Lower leg skin (tissue), 4 donors: Measurements from ENCODE around the gene ATPAF2. TPM values are rescaled to one million over a fixed set of nuclear protein-coding genes. Genes with fewer than 3 reads are reported as not detected.

Source experiments
- DNase-seq, 2 donors: peaks; one replicate each; pipeline ENCODE4 v3.0.0-alpha.2; 2019; ENCODE audit warnings: low spot score in 2 of 2
- H3K4me3 ChIP-seq: fragments of 200-600 bp; sonication (generic); 2 replicates; pipeline ENCODE4 v1.5.1; 2017; ENCODE audit warnings: mild to moderate bottlenecking, low read depth; ENCODE audit not compliant: poor library complexity, severe bottlenecking
- CTCF ChIP-seq, 3 donors: fragments of 450-650 bp; IDR thresholded peaks; one replicate each; pipeline ENCODE4 v1.5.1; 2016; ENCODE audit warnings: antibody characterized with exemption in 3 of 3, mild to moderate bottlenecking in 3 of 3, moderate library complexity in 2 of 3
- POLR2A ChIP-seq, 2 donors: fragments of 450-650 bp; IDR thresholded peaks; one replicate each; pipeline ENCODE4 v1.6.1; 2016 to 2017; ENCODE audit warnings: antibody characterized with exemption in 2 of 2, mild to moderate bottlenecking in 1 of 2, moderate library complexity in 1 of 2
- WGBS, 2 donors: methylation state at CpG; one replicate each; pipeline ENCODE4 v1.1.5; 2018; 5-methylcytosine and 5-hydroxymethylcytosine counted together
- intact Hi-C: fragments of 100-400 bp; cut with DNase I; formaldehyde crosslinking; loops from one replicate; pipeline ENCODE4 v1.15.0; 2023; ENCODE audit warnings: low total_unique reads
- total RNA-seq, 4 donors: library from RNA; depleted of rRNA; stranded (reverse); fragments of >200 nt; gene quantifications; one replicate each; pipeline ENCODE4 v1.1.0, GENCODE V29; 2016

Gene ATPAF2
- total RNA-seq, 4 donors from 2014 or later, result 17.4 to 32.1 (median 22.9) TPM

GRCh38 chr17:18006495-18007239, 32.3 kb downstream of the ATPAF2 start:
- H3K4me3 ChIP-seq, result no peak overlapping the region
- intact Hi-C loops, result no loop called here
- no peak for DNase-seq
- TF ChIP-seq POLR2A (IDR thresholded peaks at IDR 0.05), result no peak
- no peak for TF ChIP-seq CTCF (IDR thresholded peaks at IDR 0.05)
- WGBS, 2 donors, result 58 to 61% methylated on average over 29 to 31 of the region's 31 CpGs

- TF ChIP-seq CTCF (IDR thresholded peaks at IDR 0.05), result no peak
- no peak for TF ChIP-seq POLR2A (IDR thresholded peaks at IDR 0.05)
- DNase-seq, result no peak
- intact Hi-C loops, result no loop called here
- WGBS, 2 donors, result 66 to 69% methylated on average over 3 of the region's 3 CpGs
- H3K4me3 ChIP-seq, result no peak overlapping the region
Measured at GRCh38 chr17:18005496-18005895, 33.5 kb downstream of the ATPAF2 start.

GRCh38 chr17:18004884-18005305, 34.1 kb downstream of the ATPAF2 start:
- intact Hi-C loops, result no loop called here
- DNase-seq, result no peak
- no peak overlapping the region for H3K4me3 ChIP-seq
- TF ChIP-seq POLR2A (IDR thresholded peaks at IDR 0.05) (no peak), CTCF (IDR thresholded peaks at IDR 0.05) (no peak)
- 77 to 90% methylated on average over 9 of the region's 9 CpGs for WGBS, 2 donors

GRCh38 chr17:18004345-18004744, 34.6 kb downstream of the ATPAF2 start:
- 65 to 77% methylated on average over 9 of the region's 9 CpGs for WGBS, 2 donors
- no peak for DNase-seq
- H3K4me3 ChIP-seq, result no peak overlapping the region
- TF ChIP-seq CTCF (IDR thresholded peaks at IDR 0.05) (no peak), POLR2A (IDR thresholded peaks at IDR 0.05) (no peak)
- intact Hi-C loops, result no loop called here

GRCh38 chr17:18002171-18002570, 36.8 kb downstream of the ATPAF2 start:
- 79 to 89% methylated on average over 2 of the region's 2 CpGs for WGBS, 2 donors
- no peak for TF ChIP-seq POLR2A (IDR thresholded peaks at IDR 0.05)
- no peak for TF ChIP-seq CTCF (IDR thresholded peaks at IDR 0.05)
- DNase-seq, result no peak
- no peak overlapping the region for H3K4me3 ChIP-seq
- intact Hi-C loops, result no loop called here

- TF ChIP-seq CTCF (IDR thresholded peaks at IDR 0.05), result no peak
- TF ChIP-seq POLR2A (IDR thresholded peaks at IDR 0.05), result no peak
- 79 to 81% methylated on average over 8 of the region's 8 CpGs for WGBS, 2 donors
- no peak for DNase-seq
- intact Hi-C loops, result no loop called here
- H3K4me3 ChIP-seq, result no peak overlapping the region
Measured at GRCh38 chr17:18000030-18000408, 38.9 kb downstream of the ATPAF2 start.
